ENCODE results near the gene CXCL11. TPM values are rescaled to one million over a fixed set of nuclear protein-coding genes. Genes with fewer than 3 reads are reported as not detected.

Gene CXCL11
- total RNA-seq, 4 donors from 2014 or later = not detected

- no peak overlapping the region for H3K4me3 ChIP-seq
- in situ Hi-C loops (cut with MboI; ENCODE audit: low sequenced_read_pairs in 4 of 4) (loop anchor here in 3 of 4 donors (5.0 kb wide), 2 partner anchors 69 to 74 kb away; partner anchors contain the start of gene SDAD1 (in 1 of the 3)), intact Hi-C loops (cut with DNase I; ENCODE audit: low total_unique reads) (no loop called here)
- H3K4me1 ChIP-seq = no peaks in the 10 kb centered on the region
- no peak for TF ChIP-seq CTCF (IDR thresholded peaks at IDR 0.05 in 4 of 5, conservative IDR thresholded peaks at IDR 0.05 in 1 of 5)
- TF ChIP-seq POLR2A (IDR thresholded peaks at IDR 0.05) = no peak
- ATAC-seq (no peak), DNase-seq (no peak)
- no peaks in the 10 kb centered on the region for H3K36me3 ChIP-seq
- no peak overlapping the region for H3K27ac ChIP-seq
- H3K27me3 ChIP-seq = no peaks in the 10 kb centered on the region
- H3K9me3 ChIP-seq = no peaks in the 10 kb centered on the region
Observed at GRCh38 chr4:76066546-76066945, 30.7 kb upstream of the CXCL11 start.

- DNase-seq (no peak), ATAC-seq (no peak)
- Histone ChIP-seq H3K36me3 (no peaks in the 10 kb centered on the region), H3K4me3 (no peak overlapping the region), H3K4me1 (no peaks in the 10 kb centered on the region), H3K27me3 (no peaks in the 10 kb centered on the region), H3K27ac (no peak overlapping the region), H3K9me3 (no peaks in the 10 kb centered on the region)
- intact Hi-C loops (cut with DNase I; ENCODE audit: low total_unique reads) = no loop called here
- in situ Hi-C loops (cut with MboI; ENCODE audit: low sequenced_read_pairs in 4 of 4) = no loop called here
- TF ChIP-seq POLR2A (IDR thresholded peaks at IDR 0.05) (no peak), CTCF (IDR thresholded peaks at IDR 0.05 in 4 of 5, conservative IDR thresholded peaks at IDR 0.05 in 1 of 5) (no peak)
Observed at GRCh38 chr4:76061982-76062381, 26.1 kb upstream of the CXCL11 start.

- DNase-seq = no peak
- no peak for TF ChIP-seq CTCF (IDR thresholded peaks at IDR 0.05 in 4 of 5, conservative IDR thresholded peaks at IDR 0.05 in 1 of 5)
- no peak for TF ChIP-seq POLR2A (IDR thresholded peaks at IDR 0.05)
- in situ Hi-C loops (cut with MboI; ENCODE audit: low sequenced_read_pairs in 4 of 4) = no loop called here
- intact Hi-C loops (cut with DNase I; ENCODE audit: low total_unique reads) = no loop called here
- H3K36me3 ChIP-seq = no peaks in the 10 kb centered on the region
- H3K27ac ChIP-seq = no peak overlapping the region
- H3K9me3 ChIP-seq = no peaks in the 10 kb centered on the region
- H3K4me1 ChIP-seq = no peaks in the 10 kb centered on the region
- no peak overlapping the region for H3K4me3 ChIP-seq
- H3K27me3 ChIP-seq = no peaks in the 10 kb centered on the region
- ATAC-seq = no peak
Observed at GRCh38 chr4:76061421-76061820, 25.6 kb upstream of the CXCL11 start.

GRCh38 chr4:76060506-76060905 lies 24.6 kb upstream of the CXCL11 start:
- no peak for DNase-seq
- H3K4me3 ChIP-seq = no peak overlapping the region
- H3K36me3 ChIP-seq = no peaks in the 10 kb centered on the region
- ATAC-seq = no peak
- no peaks in the 10 kb centered on the region for H3K4me1 ChIP-seq
- H3K9me3 ChIP-seq = no peaks in the 10 kb centered on the region
- TF ChIP-seq POLR2A (IDR thresholded peaks at IDR 0.05) (no peak), CTCF (IDR thresholded peaks at IDR 0.05 in 4 of 5, conservative IDR thresholded peaks at IDR 0.05 in 1 of 5) (no peak)
- intact Hi-C loops (cut with DNase I; ENCODE audit: low total_unique reads) = no loop called here
- H3K27ac ChIP-seq = no peak overlapping the region
- H3K27me3 ChIP-seq = no peaks in the 10 kb centered on the region
- in situ Hi-C loops (cut with MboI; ENCODE audit: low sequenced_read_pairs in 4 of 4) = no loop called here

- in situ Hi-C loops (cut with MboI; ENCODE audit: low sequenced_read_pairs in 4 of 4) (no loop called here), intact Hi-C loops (cut with DNase I; ENCODE audit: low total_unique reads) (no loop called here)
- Histone ChIP-seq H3K36me3 (no peaks in the 10 kb centered on the region), H3K4me1 (no peaks in the 10 kb centered on the region), H3K27ac (no peak overlapping the region), H3K27me3 (no peaks in the 10 kb centered on the region), H3K9me3 (no peaks in the 10 kb centered on the region), H3K4me3 (no peak overlapping the region)
- DNase-seq (no peak), ATAC-seq (no peak)
- TF ChIP-seq POLR2A (IDR thresholded peaks at IDR 0.05) (no peak), CTCF (IDR thresholded peaks at IDR 0.05 in 4 of 5, conservative IDR thresholded peaks at IDR 0.05 in 1 of 5) (no peak)
Observed at GRCh38 chr4:76059750-76060149, 23.9 kb upstream of the CXCL11 start.

Measured in gastrocnemius medialis (tissue), 4 donors.